ENCODE data around the gene KRT4. TPM values are rescaled to one million over a fixed set of nuclear protein-coding genes. Genes with fewer than 3 reads are reported as not detected.

Gene KRT4
- total RNA-seq, 1 experiment from 2014 or later = 20.7 TPM

- Histone ChIP-seq H3K4me2 (ENCODE audit: low read length) (no peak overlapping the region), H4K20me1 (ENCODE audit: low read length) (no peaks in the 10 kb centered on the region), H3K36me3 (ENCODE audit: low read depth, low read length) (no peaks in the 10 kb centered on the region), H3K27me3 (ENCODE audit: low read length) (peaks cover 9% of the 10 kb centered on the region; the same call in 1 of the 2 replicates), H3K9me3 (ENCODE audit: low read length) (no peaks in the 10 kb centered on the region), H3K79me2 (ENCODE audit: low read length) (no peaks in the 10 kb centered on the region), H2AFZ (ENCODE audit: low read length) (no peak overlapping the region), H3F3A (ENCODE audit: low read length, unreplicated experiment) (no peaks in the 10 kb centered on the region), H3K4me3 (ENCODE audit: low read length) (no peak overlapping the region), H3K4me1 (ENCODE audit: insufficient read depth, low read length) (no peaks in the 10 kb centered on the region), H3K9ac (ENCODE audit: low read length) (no peak overlapping the region), H3K27ac (ENCODE audit: low read length) (no peak overlapping the region), H3K9me2 (replicated peaks; ENCODE audit: low read length) (no peaks in the 10 kb centered on the region)
- CTCF ChIA-PET = no interaction called here
- intact Hi-C loops (cut with micrococcal nuclease) = no loop called here
- DNase-seq = no peak
- no peak for ATAC-seq
- POLR2A ChIA-PET (ENCODE audit: unreplicated experiment) = no interaction called here
- no TSS peak for BruUV-seq (replicated peaks)
- TF ChIP-seq EZH2phosphoT487 (IDR thresholded peaks at IDR 0.05; ENCODE audit: borderline replicate concordance, low read length) (no peak), CTCF (conservative IDR thresholded peaks at IDR 0.05; ENCODE audit: low read depth, low read length) (no peak), EZH2 (IDR thresholded peaks at IDR 0.05; ENCODE audit: low read length, unreplicated experiment) (no peak)
Measured at GRCh38 chr12:52788192-52788875, 25.6 kb downstream of the KRT4 start.

- POLR2A ChIA-PET (ENCODE audit: unreplicated experiment) = no interaction called here
- intact Hi-C loops (cut with micrococcal nuclease) = no loop called here
- Histone ChIP-seq H2AFZ (ENCODE audit: low read length) (no peak overlapping the region), H3K4me3 (ENCODE audit: low read length) (no peak overlapping the region), H3K9ac (ENCODE audit: low read length) (no peak overlapping the region), H3K27me3 (ENCODE audit: low read length) (peaks cover 9% of the 10 kb centered on the region; the same call in 1 of the 2 replicates), H3K4me1 (ENCODE audit: insufficient read depth, low read length) (no peaks in the 10 kb centered on the region), H3K36me3 (ENCODE audit: low read depth, low read length) (no peaks in the 10 kb centered on the region), H3K4me2 (ENCODE audit: low read length) (no peak overlapping the region), H3K27ac (ENCODE audit: low read length) (no peak overlapping the region), H3K9me3 (ENCODE audit: low read length) (no peaks in the 10 kb centered on the region), H3K79me2 (ENCODE audit: low read length) (no peaks in the 10 kb centered on the region), H3K9me2 (replicated peaks; ENCODE audit: low read length) (no peaks in the 10 kb centered on the region), H3F3A (ENCODE audit: low read length, unreplicated experiment) (no peaks in the 10 kb centered on the region), H4K20me1 (ENCODE audit: low read length) (no peaks in the 10 kb centered on the region)
- no peak for ATAC-seq
- no peak for TF ChIP-seq EZH2phosphoT487 (IDR thresholded peaks at IDR 0.05; ENCODE audit: borderline replicate concordance, low read length)
- TF ChIP-seq EZH2 (IDR thresholded peaks at IDR 0.05; ENCODE audit: low read length, unreplicated experiment) = no peak
- no peak for TF ChIP-seq CTCF (conservative IDR thresholded peaks at IDR 0.05; ENCODE audit: low read depth, low read length)
- no peak for DNase-seq
- CTCF ChIA-PET = no interaction called here
- BruUV-seq (replicated peaks) = no TSS peak
Measured at GRCh38 chr12:52787324-52788191, 26.4 kb downstream of the KRT4 start.

GRCh38 chr12:52784909-52785308 lies 29.0 kb downstream of the KRT4 start:
- Histone ChIP-seq H4K20me1 (ENCODE audit: low read length) (no peaks in the 10 kb centered on the region), H3K4me1 (ENCODE audit: insufficient read depth, low read length) (no peaks in the 10 kb centered on the region), H3F3A (ENCODE audit: low read length, unreplicated experiment) (no peaks in the 10 kb centered on the region), H3K9ac (ENCODE audit: low read length) (no peak overlapping the region), H3K9me2 (replicated peaks; ENCODE audit: low read length) (no peaks in the 10 kb centered on the region), H3K79me2 (ENCODE audit: low read length) (no peaks in the 10 kb centered on the region), H3K27ac (ENCODE audit: low read length) (no peak overlapping the region), H3K4me2 (ENCODE audit: low read length) (no peak overlapping the region), H3K9me3 (ENCODE audit: low read length) (no peaks in the 10 kb centered on the region), H3K36me3 (ENCODE audit: low read depth, low read length) (no peaks in the 10 kb centered on the region), H2AFZ (ENCODE audit: low read length) (no peak overlapping the region), H3K4me3 (ENCODE audit: low read length) (no peak overlapping the region), H3K27me3 (ENCODE audit: low read length) (peaks cover 9% of the 10 kb centered on the region; the same call in 1 of the 2 replicates)
- POLR2A ChIA-PET (ENCODE audit: unreplicated experiment) = no interaction called here
- DNase-seq = no peak
- TF ChIP-seq EZH2 (IDR thresholded peaks at IDR 0.05; ENCODE audit: low read length, unreplicated experiment) (no peak), EZH2phosphoT487 (IDR thresholded peaks at IDR 0.05; ENCODE audit: borderline replicate concordance, low read length) (no peak), CTCF (conservative IDR thresholded peaks at IDR 0.05; ENCODE audit: low read depth, low read length) (no peak)
- ATAC-seq = no peak
- intact Hi-C loops (cut with micrococcal nuclease) = no loop called here
- CTCF ChIA-PET = no interaction called here
- BruUV-seq (replicated peaks) = no TSS peak
